ENCODE data around the gene SPATC1L.

Gene SPATC1L

GRCh38 chr21:46124926-46125845 lies 59.1 kb downstream of the SPATC1L start:
- Histone ChIP-seq H3K27ac (ENCODE audit: low read depth, low read length) (no peak overlapping the region), H3K4me3 (ENCODE audit: low read depth in 1 of 5, low read length in 5 of 5) (no peak overlapping the region), H3K9ac (ENCODE audit: low read length in 5 of 5) (no peak overlapping the region), H3K9me3 (ENCODE audit: control insufficient read depth in 5 of 5, low read length in 5 of 5) (no peaks in the 10 kb centered on the region), H3K27me3 (ENCODE audit: control insufficient read depth in 5 of 5, insufficient read depth in 4 of 5, low read length in 5 of 5) (no peaks in the 10 kb centered on the region), H3K36me3 (ENCODE audit: control insufficient read depth in 5 of 5, insufficient read depth in 5 of 5, low read length in 5 of 5) (peaks cover 0 to 82% (median 61%) of the 10 kb centered on the region in 5 donors), H3K4me1 (ENCODE audit: control insufficient read depth in 5 of 5, insufficient read depth in 5 of 5, low read length in 5 of 5) (no peaks in the 10 kb centered on the region)

- Histone ChIP-seq H3K4me3 (ENCODE audit: low read depth in 1 of 5, low read length in 5 of 5) (no peak overlapping the region), H3K27ac (ENCODE audit: low read depth, low read length) (no peak overlapping the region), H3K9me3 (ENCODE audit: control insufficient read depth in 5 of 5, low read length in 5 of 5) (no peaks in the 10 kb centered on the region), H3K36me3 (ENCODE audit: control insufficient read depth in 5 of 5, insufficient read depth in 5 of 5, low read length in 5 of 5) (peaks cover 0 to 90% (median 66%) of the 10 kb centered on the region in 5 donors), H3K4me1 (ENCODE audit: control insufficient read depth in 5 of 5, insufficient read depth in 5 of 5, low read length in 5 of 5) (no peaks in the 10 kb centered on the region), H3K9ac (ENCODE audit: low read length in 5 of 5) (no peak overlapping the region), H3K27me3 (ENCODE audit: control insufficient read depth in 5 of 5, insufficient read depth in 4 of 5, low read length in 5 of 5) (no peaks in the 10 kb centered on the region)
These were observed 60.0 kb downstream of the SPATC1L start for GRCh38 chr21:46124083-46124925.

- no peak overlapping the region for H3K27ac ChIP-seq (ENCODE audit: low read depth, low read length)
- H3K9me3 ChIP-seq (ENCODE audit: control insufficient read depth in 5 of 5, low read length in 5 of 5) = no peaks in the 10 kb centered on the region
- no peak overlapping the region for H3K9ac ChIP-seq (ENCODE audit: low read length in 5 of 5)
- peaks cover 0 to 92% (median 76%) of the 10 kb centered on the region in 5 donors for H3K36me3 ChIP-seq (ENCODE audit: control insufficient read depth in 5 of 5, insufficient read depth in 5 of 5, low read length in 5 of 5)
- no peaks in the 10 kb centered on the region for H3K4me1 ChIP-seq (ENCODE audit: control insufficient read depth in 5 of 5, insufficient read depth in 5 of 5, low read length in 5 of 5)
- no peaks in the 10 kb centered on the region for H3K27me3 ChIP-seq (ENCODE audit: control insufficient read depth in 5 of 5, insufficient read depth in 4 of 5, low read length in 5 of 5)
- no peak overlapping the region for H3K4me3 ChIP-seq (ENCODE audit: low read depth in 1 of 5, low read length in 5 of 5)
These were observed 61.2 kb downstream of the SPATC1L start for GRCh38 chr21:46122758-46123683.

- H3K27ac ChIP-seq (ENCODE audit: low read depth, low read length) = no peak overlapping the region
- no peaks in the 10 kb centered on the region for H3K9me3 ChIP-seq (ENCODE audit: control insufficient read depth in 5 of 5, low read length in 5 of 5)
- H3K4me1 ChIP-seq (ENCODE audit: control insufficient read depth in 5 of 5, insufficient read depth in 5 of 5, low read length in 5 of 5) = no peaks in the 10 kb centered on the region
- no peak overlapping the region for H3K4me3 ChIP-seq (ENCODE audit: low read depth in 1 of 5, low read length in 5 of 5)
- H3K27me3 ChIP-seq (ENCODE audit: control insufficient read depth in 5 of 5, insufficient read depth in 4 of 5, low read length in 5 of 5) = no peaks in the 10 kb centered on the region
- peaks cover 0 to 92% (median 81%) of the 10 kb centered on the region in 5 donors for H3K36me3 ChIP-seq (ENCODE audit: control insufficient read depth in 5 of 5, insufficient read depth in 5 of 5, low read length in 5 of 5)
- no peak overlapping the region for H3K9ac ChIP-seq (ENCODE audit: low read length in 5 of 5)
These were observed 62.0 kb downstream of the SPATC1L start for GRCh38 chr21:46122237-46122671.

- H3K9ac ChIP-seq (ENCODE audit: low read length in 5 of 5) = no peak overlapping the region
- peaks cover 0 to 92% (median 82%) of the 10 kb centered on the region in 5 donors for H3K36me3 ChIP-seq (ENCODE audit: control insufficient read depth in 5 of 5, insufficient read depth in 5 of 5, low read length in 5 of 5)
- no peak overlapping the region for H3K4me3 ChIP-seq (ENCODE audit: low read depth in 1 of 5, low read length in 5 of 5)
- H3K27ac ChIP-seq (ENCODE audit: low read depth, low read length) = no peak overlapping the region
- no peaks in the 10 kb centered on the region for H3K27me3 ChIP-seq (ENCODE audit: control insufficient read depth in 5 of 5, insufficient read depth in 4 of 5, low read length in 5 of 5)
- H3K9me3 ChIP-seq (ENCODE audit: control insufficient read depth in 5 of 5, low read length in 5 of 5) = no peaks in the 10 kb centered on the region
- H3K4me1 ChIP-seq (ENCODE audit: control insufficient read depth in 5 of 5, insufficient read depth in 5 of 5, low read length in 5 of 5) = no peaks in the 10 kb centered on the region
These were observed 62.7 kb downstream of the SPATC1L start for GRCh38 chr21:46121286-46122221.

DNA sequence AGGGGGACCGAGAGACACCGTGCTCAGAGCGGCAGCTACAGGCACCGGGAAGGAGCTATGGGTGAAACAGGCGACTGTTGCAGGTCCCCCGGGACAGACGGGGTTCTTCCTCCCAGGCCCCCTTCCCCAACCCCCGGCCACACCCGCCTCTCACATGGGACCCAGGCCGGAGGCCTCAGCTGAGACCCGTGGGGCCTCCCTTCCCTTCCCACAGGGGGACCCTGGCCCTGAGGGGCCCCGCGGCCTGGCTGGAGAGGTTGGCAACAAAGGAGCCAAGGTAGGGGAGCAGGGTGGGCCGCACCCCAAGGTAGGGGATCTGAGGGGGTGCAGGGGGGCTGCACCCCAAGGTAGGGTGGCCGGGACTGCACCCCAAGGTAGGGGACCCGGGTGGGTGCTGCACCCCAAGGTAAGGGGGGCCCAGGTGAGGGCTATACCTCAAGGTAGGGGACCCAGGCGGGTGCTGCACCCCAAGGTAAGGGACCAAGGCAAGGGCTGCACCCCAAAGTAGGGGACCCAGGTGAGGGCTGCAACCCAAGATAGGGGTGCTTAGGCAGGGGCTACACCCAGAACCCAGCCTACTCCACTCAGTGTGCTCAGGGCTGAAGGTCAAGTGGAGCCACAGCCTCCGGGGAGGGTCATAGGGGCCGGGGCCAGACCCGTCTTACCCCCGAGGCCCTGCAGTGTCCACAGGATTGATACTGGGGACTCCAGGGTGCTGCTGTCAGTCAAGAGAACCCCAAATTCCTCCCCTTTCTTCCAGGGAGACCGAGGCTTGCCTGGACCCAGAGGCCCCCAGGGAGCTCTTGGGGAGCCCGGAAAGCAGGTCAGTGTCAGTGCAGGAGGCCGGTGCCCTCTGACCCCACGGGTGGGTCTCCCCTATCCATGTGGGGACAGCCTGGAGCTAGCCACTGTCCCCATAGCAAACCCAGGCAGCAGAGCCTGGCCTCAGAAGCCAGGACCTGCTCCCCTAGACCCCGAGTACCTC lies 63.7 kb downstream of the SPATC1L start:
- Histone ChIP-seq H3K9ac (ENCODE audit: low read length in 5 of 5) (no peak overlapping the region), H3K4me3 (ENCODE audit: low read depth in 1 of 5, low read length in 5 of 5) (no peak overlapping the region), H3K27me3 (ENCODE audit: control insufficient read depth in 5 of 5, insufficient read depth in 4 of 5, low read length in 5 of 5) (no peaks in the 10 kb centered on the region), H3K4me1 (ENCODE audit: control insufficient read depth in 5 of 5, insufficient read depth in 5 of 5, low read length in 5 of 5) (no peaks in the 10 kb centered on the region), H3K9me3 (ENCODE audit: control insufficient read depth in 5 of 5, low read length in 5 of 5) (no peaks in the 10 kb centered on the region), H3K36me3 (ENCODE audit: control insufficient read depth in 5 of 5, insufficient read depth in 5 of 5, low read length in 5 of 5) (peaks cover 0 to 92% (median 82%) of the 10 kb centered on the region in 5 donors), H3K27ac (ENCODE audit: low read depth, low read length) (no peak overlapping the region)

DNA sequence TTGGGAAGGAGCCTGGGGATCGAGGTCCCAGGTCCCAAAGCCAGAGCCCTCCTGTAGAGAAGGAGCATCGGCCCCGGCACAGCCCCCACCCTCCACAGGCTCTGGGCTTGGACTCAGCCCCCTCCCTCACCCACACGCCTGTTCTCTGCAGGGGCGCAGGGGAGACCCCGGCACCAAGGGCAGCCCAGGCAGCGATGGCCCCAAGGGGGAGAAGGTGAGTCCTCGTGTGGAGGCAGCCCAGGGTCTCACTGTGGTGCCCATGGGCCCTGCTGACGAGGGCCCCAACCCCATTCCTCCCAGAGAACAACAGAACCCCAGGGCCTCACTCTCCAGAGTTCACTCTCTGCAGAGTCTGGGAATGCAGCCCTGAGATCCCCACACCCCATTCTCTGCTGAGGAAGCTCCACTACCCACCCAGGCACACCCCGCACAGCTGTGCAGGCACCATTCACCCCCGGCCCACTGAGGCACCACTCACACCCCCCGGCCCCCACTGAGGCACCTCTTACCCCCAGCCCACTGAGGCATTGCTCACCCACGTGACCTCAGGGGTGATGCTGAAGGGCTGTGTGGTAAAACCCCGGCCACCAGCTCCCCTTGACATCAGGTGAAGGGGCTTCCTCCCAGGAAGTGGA lies 64.5 kb downstream of the SPATC1L start:
- Histone ChIP-seq H3K9me3 (ENCODE audit: control insufficient read depth in 5 of 5, low read length in 5 of 5) (peaks cover 0 to 7% (median 3%) of the 10 kb centered on the region in 5 donors), H3K27ac (ENCODE audit: low read depth, low read length) (no peak overlapping the region), H3K27me3 (ENCODE audit: control insufficient read depth in 5 of 5, insufficient read depth in 4 of 5, low read length in 5 of 5) (no peaks in the 10 kb centered on the region), H3K9ac (ENCODE audit: low read length in 5 of 5) (no peak overlapping the region), H3K36me3 (ENCODE audit: control insufficient read depth in 5 of 5, insufficient read depth in 5 of 5, low read length in 5 of 5) (peaks cover under 1 to 92% (median 83%) of the 10 kb centered on the region in 5 donors), H3K4me3 (ENCODE audit: low read depth in 1 of 5, low read length in 5 of 5) (no peak overlapping the region), H3K4me1 (ENCODE audit: control insufficient read depth in 5 of 5, insufficient read depth in 5 of 5, low read length in 5 of 5) (no peaks in the 10 kb centered on the region)

DNA sequence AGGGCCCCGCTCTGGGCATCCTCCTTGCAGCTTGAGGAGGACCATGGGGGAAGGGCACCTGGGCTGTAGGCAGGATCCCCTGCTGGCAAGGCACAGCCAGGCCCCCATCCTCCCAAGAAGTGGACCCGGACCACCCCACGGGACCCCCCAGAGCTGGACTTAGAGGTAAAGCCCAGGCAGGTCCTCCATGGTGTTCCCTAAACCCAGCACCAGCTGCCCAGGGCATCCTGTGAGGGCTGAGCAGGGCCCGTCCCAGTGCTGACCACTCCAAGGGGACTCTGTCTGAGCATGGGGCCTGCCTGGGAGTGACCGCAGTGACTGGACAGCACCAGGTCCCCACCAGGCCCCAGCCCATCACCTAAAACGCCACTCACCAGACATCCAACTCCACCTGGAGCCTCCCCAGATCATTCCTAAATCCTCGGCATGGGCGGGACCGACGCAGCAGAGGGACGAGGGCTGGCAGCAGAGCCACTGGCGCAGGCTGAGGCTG lies 65.1 kb downstream of the SPATC1L start:
- Histone ChIP-seq H3K27ac (ENCODE audit: low read depth, low read length) (no peak overlapping the region), H3K36me3 (ENCODE audit: control insufficient read depth in 5 of 5, insufficient read depth in 5 of 5, low read length in 5 of 5) (peaks cover 5 to 89% (median 81%) of the 10 kb centered on the region in 5 donors), H3K9me3 (ENCODE audit: control insufficient read depth in 5 of 5, low read length in 5 of 5) (peaks cover 0 to 9% (median 4%) of the 10 kb centered on the region in 5 donors), H3K4me3 (ENCODE audit: low read depth in 1 of 5, low read length in 5 of 5) (no peak overlapping the region), H3K9ac (ENCODE audit: low read length in 5 of 5) (no peak overlapping the region), H3K27me3 (ENCODE audit: control insufficient read depth in 5 of 5, insufficient read depth in 4 of 5, low read length in 5 of 5) (no peaks in the 10 kb centered on the region), H3K4me1 (ENCODE audit: control insufficient read depth in 5 of 5, insufficient read depth in 5 of 5, low read length in 5 of 5) (no peaks in the 10 kb centered on the region)
